Thymus (tissue), 11 donors: ENCODE results near the gene NOX5. TPM values are rescaled to one million over a fixed set of nuclear protein-coding genes. Genes with fewer than 3 reads are reported as not detected.
A peak's percentile ranks its signal among the peaks of the same experiment; 100 is the strongest.

Experiments used
- DNase-seq, 9 donors: peaks; one replicate each; pipeline ENCODE4 v3.0.0-alpha.2; 2013; ENCODE audit warnings: low spot score in 9 of 9, low read depth in 6 of 9, missing footprints in 1 of 9
- H3K27ac ChIP-seq, 2 donors: one replicate each; pipeline ENCODE4 v1.5.1; 2013; ENCODE audit warnings: control low read depth in 1 of 2, low read depth in 1 of 2, low read length in 1 of 2, mild to moderate bottlenecking in 1 of 2, moderate library complexity in 1 of 2
- H3K27me3 ChIP-seq, 2 donors: one replicate each; pipeline ENCODE4 v1.5.1; 2013; ENCODE audit warnings: low read length in 1 of 2; ENCODE audit not compliant: control insufficient read depth in 2 of 2, insufficient read depth in 1 of 2
- H3K36me3 ChIP-seq, 2 donors: one replicate each; pipeline ENCODE4 v1.5.1; 2013; ENCODE audit warnings: low read length in 1 of 2, mild to moderate bottlenecking in 1 of 2, moderate library complexity in 1 of 2; ENCODE audit not compliant: control insufficient read depth in 2 of 2, insufficient read depth in 2 of 2
- H3K4me1 ChIP-seq, 2 donors: one replicate each; pipeline ENCODE4 v1.5.1; 2013; ENCODE audit warnings: low read length in 2 of 2; ENCODE audit not compliant: control insufficient read depth in 2 of 2, insufficient read depth in 2 of 2
- H3K4me3 ChIP-seq, 2 donors: one replicate each; pipeline ENCODE4 v1.5.1; 2013; ENCODE audit warnings: low read length in 2 of 2, control low read depth in 1 of 2, mild to moderate bottlenecking in 1 of 2
- H3K9me3 ChIP-seq, 2 donors: one replicate each; pipeline ENCODE4 v1.5.1; 2013; ENCODE audit warnings: low read length in 1 of 2, mild to moderate bottlenecking in 1 of 2; ENCODE audit not compliant: control insufficient read depth in 2 of 2, insufficient read depth in 1 of 2
- WGBS: extraction: QIAGEN DNeasy Blood & Tissue Kit; methylation state at CpG from one replicate; pipeline ENCODE4 v1.1.7; 2013; 5-methylcytosine and 5-hydroxymethylcytosine counted together
- polyA plus RNA-seq: library from polyadenylated mRNA; stranded (reverse); fragments of 200-250 nt; gene quantifications from one replicate; pipeline ENCODE4 v1.2.3, GENCODE V29; 2013
- total RNA-seq: library from RNA; stranded (reverse); fragments of 120-200 nt; gene quantifications from one replicate; pipeline ENCODE4 v1.2.4, GENCODE V29; 2013
- donor health status: healthy.

NOX5 gene
- total and polyA plus RNA-seq, 2 donors: 0.19 to 0.66 TPM

DNA sequence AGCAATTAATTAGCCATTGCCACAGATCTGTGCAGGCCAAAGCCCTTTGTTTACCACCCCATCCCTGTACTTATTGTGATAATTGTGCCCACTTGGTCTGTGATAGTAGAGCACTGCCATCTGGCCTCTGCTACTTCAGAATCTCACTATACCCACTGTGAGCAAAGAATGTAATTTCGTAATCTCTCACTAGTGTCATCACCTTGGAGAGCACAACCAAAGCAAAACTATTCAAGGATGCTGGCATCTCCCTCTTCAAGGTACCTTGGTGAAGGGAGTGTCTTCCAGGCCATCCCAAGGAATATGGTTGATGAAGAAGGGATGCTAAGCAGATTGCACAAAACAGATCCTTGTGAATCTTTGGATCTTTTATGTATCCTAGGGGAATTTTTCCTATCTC is 34.7 kb upstream of the NOX5 start:
- 96% methylated on average over 1 of the region's 1 CpG for WGBS

DNA sequence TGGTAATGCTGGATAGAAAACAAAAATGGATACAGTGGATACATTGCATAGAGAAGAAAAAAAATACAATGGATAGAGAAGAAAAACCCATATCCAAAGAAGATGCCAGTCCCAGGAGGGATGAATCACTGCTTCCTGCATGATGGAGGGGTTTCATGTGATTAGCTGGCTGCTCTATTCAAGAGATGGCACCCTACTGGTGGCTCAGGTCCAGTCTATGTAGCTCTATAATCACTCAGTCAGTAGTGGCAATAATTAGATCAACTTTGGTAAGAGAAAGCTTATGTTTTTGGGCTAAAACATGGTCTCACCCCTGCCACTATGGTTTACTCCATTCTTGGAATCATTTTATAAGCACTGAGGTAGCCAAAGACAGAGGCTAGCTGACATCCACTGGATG is 33.7 kb upstream of the NOX5 start:
- Histone ChIP-seq H3K27me3 (no peaks in the 10 kb centered on the region), H3K27ac (no peak overlapping the region), H3K4me3 (no peak overlapping the region), H3K4me1 (peaks cover 0 to 3% of the 10 kb centered on the region in 2 donors), H3K36me3 (no peaks in the 10 kb centered on the region), H3K9me3 (peaks cover 0 to 3% of the 10 kb centered on the region in 2 donors)
- DNase-seq: no peak

More for the DNA sequence above, 34.7 kb upstream of the NOX5 start:
- DNase-seq: no peak
- peaks cover 0 to 3% of the 10 kb centered on the region in 2 donors for H3K4me1 ChIP-seq
- H3K27me3 ChIP-seq: no peaks in the 10 kb centered on the region
- no peak overlapping the region for H3K4me3 ChIP-seq
- H3K36me3 ChIP-seq: no peaks in the 10 kb centered on the region
- H3K27ac ChIP-seq: no peak overlapping the region
- H3K9me3 ChIP-seq: peaks cover 0 to 6% of the 10 kb centered on the region in 2 donors

DNA sequence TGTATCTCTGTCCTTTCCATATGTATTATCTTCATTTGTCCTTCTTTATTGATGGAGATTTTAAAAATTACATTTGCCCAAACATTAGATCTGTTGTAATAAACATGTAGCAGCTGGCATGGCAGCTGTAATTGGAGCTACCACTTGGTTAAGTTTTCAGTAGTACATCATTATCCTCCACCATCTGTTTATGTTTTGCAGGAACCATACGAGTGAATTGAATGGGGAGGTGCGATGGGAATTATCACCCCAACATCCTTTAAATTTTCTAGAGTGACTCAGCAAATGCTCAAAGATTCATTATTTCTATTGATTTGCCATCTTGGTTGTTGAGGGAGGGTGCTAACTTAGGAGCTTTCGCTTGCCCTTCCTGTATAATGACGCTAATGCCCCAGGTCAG is 32.6 kb upstream of the NOX5 start:
- Histone ChIP-seq H3K27me3 (no peaks in the 10 kb centered on the region), H3K36me3 (no peaks in the 10 kb centered on the region), H3K9me3 (no peaks in the 10 kb centered on the region), H3K27ac (no peak overlapping the region), H3K4me1 (peaks cover 0 to 3% of the 10 kb centered on the region in 2 donors), H3K4me3 (no peak overlapping the region)
- DNase-seq: no peak
- WGBS: 98% methylated on average over 4 of the region's 4 CpGs

DNA sequence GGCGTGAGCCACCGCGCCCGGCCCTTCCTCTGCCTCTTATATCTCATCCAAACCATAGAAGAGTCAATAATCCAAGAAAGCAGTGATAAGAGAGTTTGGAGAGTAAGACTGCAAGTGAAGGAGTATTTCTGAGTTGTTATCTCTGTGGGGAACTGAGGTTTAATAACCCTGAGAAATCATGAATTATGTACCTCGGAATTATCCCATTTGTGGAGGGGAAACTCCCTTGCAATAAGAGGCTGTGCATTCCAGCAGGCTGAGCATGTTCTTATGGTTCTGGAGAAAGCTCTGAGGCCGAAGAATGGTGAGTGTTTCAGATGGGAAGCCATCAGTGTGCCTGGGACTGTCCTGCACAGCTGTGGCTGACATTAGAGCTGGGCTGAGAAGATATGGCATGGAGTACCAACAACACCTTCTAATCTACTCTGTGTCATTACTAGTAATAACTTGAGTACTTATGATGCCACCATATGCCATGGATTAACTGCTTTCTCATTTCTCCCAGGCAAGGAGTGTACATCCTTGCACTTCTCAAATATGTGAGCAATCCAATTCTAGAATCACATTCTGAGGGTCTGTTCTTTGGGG is 31.4 kb upstream of the NOX5 start:
- H3K27me3 ChIP-seq: no peaks in the 10 kb centered on the region
- no peak overlapping the region for H3K27ac ChIP-seq
- no peaks in the 10 kb centered on the region for H3K36me3 ChIP-seq
- H3K9me3 ChIP-seq: no peaks in the 10 kb centered on the region
- no peak overlapping the region for H3K4me3 ChIP-seq
- 97% methylated on average over 6 of the region's 6 CpGs for WGBS
- H3K4me1 ChIP-seq: peaks cover 0 to 3% of the 10 kb centered on the region in 2 donors
- DNase-seq: no peak

DNA sequence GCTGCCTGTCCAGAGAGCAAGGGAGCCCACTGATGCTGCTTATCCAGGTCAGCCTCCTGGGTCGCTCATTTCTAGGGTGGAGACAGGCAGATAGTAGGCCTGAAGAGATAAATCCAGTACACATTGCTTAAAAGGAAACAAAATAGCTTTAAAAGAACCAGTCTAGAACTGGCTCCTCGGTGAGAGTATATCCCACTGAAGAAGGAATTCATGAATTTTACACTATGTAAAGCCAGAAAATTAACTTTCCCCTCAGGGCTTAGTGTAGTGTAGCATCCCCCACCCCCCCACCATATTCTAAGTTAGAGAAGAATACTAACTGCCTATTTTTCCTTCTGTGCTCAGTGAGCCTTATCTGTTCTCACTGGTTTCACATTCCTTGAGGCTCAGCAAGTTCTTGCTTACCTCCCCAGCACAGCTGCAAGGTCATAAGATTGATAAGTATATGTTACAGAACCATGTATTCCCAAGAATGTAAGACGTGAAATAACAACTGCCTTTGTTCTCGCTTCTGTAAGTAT is 30.5 kb upstream of the NOX5 start:
- WGBS: 90% methylated on average over 4 of the region's 4 CpGs
- Histone ChIP-seq H3K4me3 (no peak overlapping the region), H3K27me3 (no peaks in the 10 kb centered on the region)

DNA sequence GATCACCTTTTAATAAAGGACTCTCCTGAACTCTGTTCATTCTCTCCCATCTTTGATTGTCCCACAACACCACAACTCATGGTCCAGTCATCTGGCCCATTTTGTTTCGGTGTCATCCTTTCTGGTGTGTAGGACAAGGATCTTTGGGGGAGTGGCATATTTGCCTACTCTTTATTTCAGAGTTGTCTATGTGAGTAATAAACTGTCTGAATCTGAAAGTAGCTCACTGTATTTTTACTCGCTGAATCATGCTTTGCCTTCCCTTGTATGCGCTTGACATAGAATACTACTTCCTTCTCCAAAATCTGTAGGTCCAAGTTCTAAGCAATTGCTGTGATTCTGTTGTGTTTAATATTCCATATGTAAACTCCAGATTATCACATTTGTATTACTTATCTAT is 29.9 kb upstream of the NOX5 start:
- Histone ChIP-seq H3K4me1 (peaks cover 0 to 3% of the 10 kb centered on the region in 2 donors), H3K9me3 (no peaks in the 10 kb centered on the region), H3K36me3 (no peaks in the 10 kb centered on the region), H3K27ac (peak overlapping the region in 1 of 2 donors; percentile 26), H3K4me3 (no peak overlapping the region), H3K27me3 (no peaks in the 10 kb centered on the region)
- DNase-seq: no peak
- 94% methylated on average over 3 of the region's 3 CpGs for WGBS

More for the DNA sequence above, 30.5 kb upstream of the NOX5 start:
- Histone ChIP-seq H3K36me3 (no peaks in the 10 kb centered on the region), H3K4me1 (peaks cover 0 to 3% of the 10 kb centered on the region in 2 donors), H3K9me3 (no peaks in the 10 kb centered on the region), H3K27ac (peak overlapping the region in 1 of 2 donors; percentile 2)
- DNase-seq: no peak

DNA sequence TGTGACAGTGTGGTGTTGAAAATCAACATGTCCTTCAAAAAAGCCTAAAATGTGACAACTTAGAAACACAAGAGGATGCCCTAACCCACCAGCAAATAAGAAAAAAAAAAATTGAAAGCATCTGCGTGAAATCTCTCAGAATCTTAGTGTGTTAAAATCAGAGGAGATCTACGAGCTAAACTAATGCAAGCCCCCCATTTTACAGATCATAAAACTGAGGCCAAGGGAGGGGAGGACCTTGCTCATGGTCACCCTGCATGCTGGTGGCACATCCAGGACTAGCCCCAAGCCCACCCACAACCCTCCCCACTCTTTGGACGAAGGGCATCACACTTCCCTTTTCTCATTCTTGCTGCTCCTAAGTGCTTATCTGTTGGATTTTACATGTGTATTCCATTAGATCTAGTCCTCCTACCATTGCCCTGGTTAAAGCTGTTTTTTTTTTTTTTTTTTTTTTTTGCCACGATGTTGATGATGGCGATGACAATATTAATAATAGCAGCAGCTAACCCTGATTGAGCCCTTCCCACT is 29.1 kb upstream of the NOX5 start:
- no peak overlapping the region for H3K27ac ChIP-seq
- no peak for DNase-seq
- H3K36me3 ChIP-seq: no peaks in the 10 kb centered on the region
- H3K4me3 ChIP-seq: no peak overlapping the region
- H3K9me3 ChIP-seq: no peaks in the 10 kb centered on the region
- 93% methylated on average over 5 of the region's 5 CpGs for WGBS
- H3K27me3 ChIP-seq: no peaks in the 10 kb centered on the region
- H3K4me1 ChIP-seq: peaks cover 0 to 3% of the 10 kb centered on the region in 2 donors

DNA sequence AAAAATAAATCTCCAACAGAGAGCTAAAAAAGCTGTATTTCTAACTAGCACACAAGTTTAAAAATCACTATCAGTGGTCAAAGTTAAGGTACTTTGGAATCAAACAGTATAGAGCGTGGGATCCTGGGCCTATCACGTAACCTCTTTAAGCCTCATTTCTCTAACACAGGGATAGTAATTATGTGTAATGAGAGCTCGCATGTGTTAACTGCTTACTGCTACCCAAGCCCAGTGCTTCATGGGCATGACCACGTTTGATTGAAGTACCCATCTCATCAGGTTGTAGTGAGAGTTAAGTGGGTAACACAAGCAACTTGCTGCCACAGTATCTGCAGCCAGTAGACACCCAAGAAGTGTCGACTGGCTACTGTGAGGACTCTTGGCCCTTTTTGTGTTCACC is 28.2 kb upstream of the NOX5 start:
- H3K4me1 ChIP-seq: peaks cover 0 to 7% of the 10 kb centered on the region in 2 donors
- 94% methylated on average over 5 of the region's 5 CpGs for WGBS
- no peak overlapping the region for H3K27ac ChIP-seq
- no peaks in the 10 kb centered on the region for H3K36me3 ChIP-seq
- H3K27me3 ChIP-seq: no peaks in the 10 kb centered on the region
- no peak for DNase-seq
- no peaks in the 10 kb centered on the region for H3K9me3 ChIP-seq
- no peak overlapping the region for H3K4me3 ChIP-seq

DNA sequence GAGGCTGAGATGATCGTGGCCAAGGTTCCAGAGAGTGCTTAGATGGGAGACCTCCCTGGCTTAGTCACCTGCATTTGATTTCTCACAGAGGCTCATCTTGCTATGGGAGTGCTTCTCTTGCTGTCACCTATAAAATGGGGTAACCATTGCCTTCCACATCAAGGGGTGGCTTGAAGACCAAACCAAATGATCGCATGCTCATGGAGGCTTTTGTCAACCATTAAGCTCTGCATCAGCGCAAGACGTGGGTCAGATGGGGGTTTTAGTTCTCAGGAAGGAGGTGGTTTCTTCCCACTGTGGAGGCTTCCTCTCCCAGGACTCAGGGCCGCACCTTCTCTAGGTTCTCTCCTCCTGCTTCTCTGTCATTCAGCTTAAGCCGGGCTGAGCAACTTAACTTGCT is 27.4 kb upstream of the NOX5 start:
- Histone ChIP-seq H3K9me3 (no peaks in the 10 kb centered on the region), H3K4me1 (peaks cover 0 to 8% of the 10 kb centered on the region in 2 donors), H3K4me3 (no peak overlapping the region), H3K27ac (no peak overlapping the region), H3K27me3 (no peaks in the 10 kb centered on the region), H3K36me3 (no peaks in the 10 kb centered on the region)
- DNase-seq: no peak
- WGBS: 89% methylated on average over 6 of the region's 6 CpGs
